ENCODE measurements around the gene ENOPH1.

ENOPH1 gene

GRCh38 chr4:82439088-82439487 lies 8.7 kb downstream of the ENOPH1 start:
- no peak for TF ChIP-seq POLR2AphosphoS5 (IDR thresholded peaks at IDR 0.05; ENCODE audit: borderline replicate concordance, low read depth, low read length)
- no peak for TF ChIP-seq EZH2 (IDR thresholded peaks at IDR 0.05)
- TF ChIP-seq FOXP2 (optimal IDR thresholded peaks at IDR 0.05; ENCODE audit: control extremely low read depth, extremely low read length, insufficient read depth): no peak
- H3K27ac ChIP-seq: no peak overlapping the region
- no peak overlapping the region for H3K4me3 ChIP-seq
- no peak overlapping the region for H3K9ac ChIP-seq (ENCODE audit: insufficient read length)
- H3K9me3 ChIP-seq (ENCODE audit: low read depth, low read length): no peaks in the 10 kb centered on the region
- DNase-seq (ENCODE audit: low read depth, low spot score): no peak
- peaks cover 66% of the 10 kb centered on the region for H3K36me3 ChIP-seq (ENCODE audit: insufficient read depth, low read length)

- H3K36me3 ChIP-seq (ENCODE audit: insufficient read depth, low read length): peaks cover 60% of the 10 kb centered on the region
- H3K9ac ChIP-seq (ENCODE audit: insufficient read length): no peak overlapping the region
- TF ChIP-seq FOXP2 (optimal IDR thresholded peaks at IDR 0.05; ENCODE audit: control extremely low read depth, extremely low read length, insufficient read depth) (no peak), POLR2AphosphoS5 (IDR thresholded peaks at IDR 0.05; ENCODE audit: borderline replicate concordance, low read depth, low read length) (no peak), EZH2 (IDR thresholded peaks at IDR 0.05) (no peak)
- H3K4me3 ChIP-seq: no peak overlapping the region
- no peak for DNase-seq (ENCODE audit: low read depth, low spot score)
- no peak overlapping the region for H3K27ac ChIP-seq
- H3K9me3 ChIP-seq (ENCODE audit: low read depth, low read length): no peaks in the 10 kb centered on the region
Observed at GRCh38 chr4:82447886-82448285, 17.5 kb downstream of the ENOPH1 start.

- H3K4me3 ChIP-seq: no peak overlapping the region
- no peak for TF ChIP-seq FOXP2 (optimal IDR thresholded peaks at IDR 0.05; ENCODE audit: control extremely low read depth, extremely low read length, insufficient read depth)
- no peak for TF ChIP-seq EZH2 (IDR thresholded peaks at IDR 0.05)
- TF ChIP-seq POLR2AphosphoS5 (IDR thresholded peaks at IDR 0.05; ENCODE audit: borderline replicate concordance, low read depth, low read length): no peak
- peaks cover 77% of the 10 kb centered on the region for H3K36me3 ChIP-seq (ENCODE audit: insufficient read depth, low read length)
- H3K27ac ChIP-seq: no peak overlapping the region
- DNase-seq (ENCODE audit: low read depth, low spot score): no peak
- H3K9ac ChIP-seq (ENCODE audit: insufficient read length): no peak overlapping the region
- H3K9me3 ChIP-seq (ENCODE audit: low read depth, low read length): no peaks in the 10 kb centered on the region
Observed at GRCh38 chr4:82450966-82451755, 20.8 kb downstream of the ENOPH1 start.

- Histone ChIP-seq H3K27ac (no peak overlapping the region), H3K4me3 (no peak overlapping the region), H3K9me3 (ENCODE audit: low read depth, low read length) (no peaks in the 10 kb centered on the region), H3K36me3 (ENCODE audit: insufficient read depth, low read length) (peaks cover 85% of the 10 kb centered on the region), H3K9ac (ENCODE audit: insufficient read length) (no peak overlapping the region)
- TF ChIP-seq EZH2 (IDR thresholded peaks at IDR 0.05): no peak
- TF ChIP-seq POLR2AphosphoS5 (IDR thresholded peaks at IDR 0.05; ENCODE audit: borderline replicate concordance, low read depth, low read length): no peak
- no peak for DNase-seq (ENCODE audit: low read depth, low spot score)
Observed at GRCh38 chr4:82452026-82452425, 21.6 kb downstream of the ENOPH1 start.

- Histone ChIP-seq H3K36me3 (ENCODE audit: insufficient read depth, low read length) (peaks cover 84% of the 10 kb centered on the region), H3K9ac (ENCODE audit: insufficient read length) (no peak overlapping the region)
Observed at GRCh38 chr4:82457266-82457665, 26.9 kb downstream of the ENOPH1 start.

GRCh38 chr4:82458729-82459128 lies 28.3 kb downstream of the ENOPH1 start:
- TF ChIP-seq EZH2 (IDR thresholded peaks at IDR 0.05): no peak
- Histone ChIP-seq H3K9ac (ENCODE audit: insufficient read length) (no peak overlapping the region), H3K4me3 (no peak overlapping the region), H3K36me3 (ENCODE audit: insufficient read depth, low read length) (peaks cover 82% of the 10 kb centered on the region), H3K9me3 (ENCODE audit: low read depth, low read length) (no peaks in the 10 kb centered on the region), H3K27ac (no peak overlapping the region)
- DNase-seq (ENCODE audit: low read depth, low spot score): no peak

More at GRCh38 chr4:82457266-82457665, 26.9 kb downstream of the ENOPH1 start:
- no peak for TF ChIP-seq EZH2 (IDR thresholded peaks at IDR 0.05)
- no peak for TF ChIP-seq FOXP2 (optimal IDR thresholded peaks at IDR 0.05; ENCODE audit: control extremely low read depth, extremely low read length, insufficient read depth)
- no peak for TF ChIP-seq POLR2AphosphoS5 (IDR thresholded peaks at IDR 0.05; ENCODE audit: borderline replicate concordance, low read depth, low read length)
- Histone ChIP-seq H3K27ac (no peak overlapping the region), H3K4me3 (no peak overlapping the region), H3K9me3 (ENCODE audit: low read depth, low read length) (no peaks in the 10 kb centered on the region)
- DNase-seq (ENCODE audit: low read depth, low spot score): no peak

GRCh38 chr4:82461710-82462109 lies 31.3 kb downstream of the ENOPH1 start:
- Histone ChIP-seq H3K36me3 (ENCODE audit: insufficient read depth, low read length) (peaks cover 67% of the 10 kb centered on the region), H3K9me3 (ENCODE audit: low read depth, low read length) (no peaks in the 10 kb centered on the region)

GRCh38 chr4:82462415-82462831 lies 32.0 kb downstream of the ENOPH1 start:
- Histone ChIP-seq H3K4me3 (no peak overlapping the region), H3K27ac (peak overlapping the region; percentile 61), H3K9me3 (ENCODE audit: low read depth, low read length) (no peaks in the 10 kb centered on the region), H3K36me3 (ENCODE audit: insufficient read depth, low read length) (peaks cover 67% of the 10 kb centered on the region), H3K9ac (ENCODE audit: insufficient read length) (no peak overlapping the region)
- peak; percentile 85 for DNase-seq (ENCODE audit: low read depth, low spot score)
- TF ChIP-seq EZH2 (IDR thresholded peaks at IDR 0.05) (no peak), FOXP2 (optimal IDR thresholded peaks at IDR 0.05; ENCODE audit: control extremely low read depth, extremely low read length, insufficient read depth) (peak; percentile 72), POLR2AphosphoS5 (IDR thresholded peaks at IDR 0.05; ENCODE audit: borderline replicate concordance, low read depth, low read length) (peak; percentile 28; the same call in 1 of the 2 replicates)

More at GRCh38 chr4:82461710-82462109, 31.3 kb downstream of the ENOPH1 start:
- no peak for TF ChIP-seq FOXP2 (optimal IDR thresholded peaks at IDR 0.05; ENCODE audit: control extremely low read depth, extremely low read length, insufficient read depth)
- TF ChIP-seq POLR2AphosphoS5 (IDR thresholded peaks at IDR 0.05; ENCODE audit: borderline replicate concordance, low read depth, low read length): no peak
- TF ChIP-seq EZH2 (IDR thresholded peaks at IDR 0.05): no peak
- DNase-seq (ENCODE audit: low read depth, low spot score): no peak
- Histone ChIP-seq H3K27ac (peak overlapping the region; percentile 61), H3K9ac (ENCODE audit: insufficient read length) (no peak overlapping the region), H3K4me3 (no peak overlapping the region)

- Histone ChIP-seq H3K9me3 (ENCODE audit: low read depth, low read length) (no peaks in the 10 kb centered on the region), H3K4me3 (no peak overlapping the region), H3K9ac (ENCODE audit: insufficient read length) (no peak overlapping the region), H3K27ac (peak overlapping the region; percentile 29; the same call in 1 of the 2 replicates), H3K36me3 (ENCODE audit: insufficient read depth, low read length) (peaks cover 67% of the 10 kb centered on the region)
- TF ChIP-seq FOXP2 (optimal IDR thresholded peaks at IDR 0.05; ENCODE audit: control extremely low read depth, extremely low read length, insufficient read depth) (no peak), EZH2 (IDR thresholded peaks at IDR 0.05) (no peak), POLR2AphosphoS5 (IDR thresholded peaks at IDR 0.05; ENCODE audit: borderline replicate concordance, low read depth, low read length) (no peak)
- no peak for DNase-seq (ENCODE audit: low read depth, low spot score)
Observed at GRCh38 chr4:82463221-82463620, 32.8 kb downstream of the ENOPH1 start.

Data from SK-N-MC (cell line).